DND-41 (cell line): ENCODE data around the gene SELENOF.

ENCODE experiments used
- EZH2 ChIP-seq: IDR thresholded peaks from 3 replicates; pipeline ENCODE4 v1.6.1; 2012; ENCODE audit warnings: borderline replicate concordance, low read depth, mild to moderate bottlenecking, moderate library complexity, low read length, inconsistent platforms; ENCODE audit not compliant: severe bottlenecking
- TF ChIP-seq, protein P1 (sequence below): IDR thresholded peaks from 2 replicates; pipeline ENCODE4 v1.5.1; 2012; ENCODE audit warnings: borderline replicate concordance, low read length, moderate library complexity, mild to moderate bottlenecking; ENCODE audit not compliant: poor library complexity, severe bottlenecking; ENCODE audit errors: extremely low read depth

DNA sequence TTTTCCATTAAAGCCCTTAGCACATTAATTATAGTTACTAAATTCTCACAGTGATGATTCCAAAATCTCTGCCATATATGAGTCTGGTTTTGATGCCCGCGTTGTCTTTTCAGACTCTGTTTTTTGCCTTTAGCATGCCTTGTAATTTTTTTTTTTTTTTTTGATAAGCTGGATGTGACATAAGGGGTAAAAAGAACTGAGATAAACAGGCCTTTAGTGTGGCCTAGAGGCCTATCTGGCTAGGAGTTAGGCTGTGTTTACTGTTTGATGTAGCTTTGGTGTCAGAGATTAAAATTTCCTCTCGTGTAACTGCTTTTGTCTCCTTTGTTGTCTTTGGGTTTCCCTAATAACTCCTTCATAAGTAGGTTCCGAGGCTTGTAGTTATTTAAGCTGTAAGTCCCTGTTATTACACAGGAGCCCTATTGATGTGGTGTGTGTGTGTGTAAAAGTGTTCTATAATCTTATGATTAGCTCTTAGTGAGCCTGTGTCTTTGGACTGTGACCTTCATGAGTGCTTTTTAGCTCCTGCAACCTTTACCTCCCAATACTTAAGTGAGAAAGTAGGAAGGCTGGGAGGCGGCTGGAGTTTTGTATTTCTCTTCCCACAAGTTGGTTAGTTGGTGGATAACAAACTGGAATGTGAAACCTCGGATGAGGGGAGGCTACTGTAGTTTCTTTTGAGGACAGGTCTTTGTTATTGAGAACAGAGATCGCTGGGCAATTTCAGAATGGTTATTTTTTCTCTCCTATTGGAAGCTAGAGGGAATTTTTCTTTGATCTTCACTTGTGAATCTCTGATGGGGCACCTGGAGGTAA is 19.8 kb upstream of the SELENOF start:
- TF ChIP-seq, protein P1, sequence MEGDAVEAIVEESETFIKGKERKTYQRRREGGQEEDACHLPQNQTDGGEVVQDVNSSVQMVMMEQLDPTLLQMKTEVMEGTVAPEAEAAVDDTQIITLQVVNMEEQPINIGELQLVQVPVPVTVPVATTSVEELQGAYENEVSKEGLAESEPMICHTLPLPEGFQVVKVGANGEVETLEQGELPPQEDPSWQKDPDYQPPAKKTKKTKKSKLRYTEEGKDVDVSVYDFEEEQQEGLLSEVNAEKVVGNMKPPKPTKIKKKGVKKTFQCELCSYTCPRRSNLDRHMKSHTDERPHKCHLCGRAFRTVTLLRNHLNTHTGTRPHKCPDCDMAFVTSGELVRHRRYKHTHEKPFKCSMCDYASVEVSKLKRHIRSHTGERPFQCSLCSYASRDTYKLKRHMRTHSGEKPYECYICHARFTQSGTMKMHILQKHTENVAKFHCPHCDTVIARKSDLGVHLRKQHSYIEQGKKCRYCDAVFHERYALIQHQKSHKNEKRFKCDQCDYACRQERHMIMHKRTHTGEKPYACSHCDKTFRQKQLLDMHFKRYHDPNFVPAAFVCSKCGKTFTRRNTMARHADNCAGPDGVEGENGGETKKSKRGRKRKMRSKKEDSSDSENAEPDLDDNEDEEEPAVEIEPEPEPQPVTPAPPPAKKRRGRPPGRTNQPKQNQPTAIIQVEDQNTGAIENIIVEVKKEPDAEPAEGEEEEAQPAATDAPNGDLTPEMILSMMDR: no peak
- no peak for TF ChIP-seq EZH2
